HCT116 (cell line): ENCODE measurements around the gene LRP11. TPM values are rescaled to one million over a fixed set of nuclear protein-coding genes. Genes with fewer than 3 reads are reported as not detected.
"Not testable (repeated sequence)": the region's sequence is repeated elsewhere in the genome, so short reads cannot be mapped to it uniquely, and the experiment has no call there.

Experiments
- ATAC-seq: fragments of 200-7000 bp; cut with Tn5 transposase; 2 replicates; pipeline ENCODE4 v1.9.1; 2020; ENCODE audit warnings: mild to moderate bottlenecking, moderate library complexity
- BruUV-seq: library from RNA; stranded (reverse); fragments of 400-500 nt; replicated peaks from 2 replicates; lab custom pipeline; 2021; lab: Mats Ljungman, UMichigan
- CTCF ChIA-PET: fragments of 300-600 bp; sonication (Branson Sonifier 250); formaldehyde crosslinking; loops from one replicate; lab custom pipeline; 2021; ENCODE audit warnings: antibody characterized with exemption; lab: Charles Lee
- POLR2A ChIA-PET: fragments of 300-600, 350-600 bp; sonication (Branson Sonifier 250); formaldehyde crosslinking; loops from one replicate; lab custom pipeline; 2021; ENCODE audit warnings: antibody characterized with exemption; lab: Charles Lee
- RAD21 ChIA-PET, 2 experiments: fragments of 300-600 bp; sonication (Branson Sonifier 250); formaldehyde crosslinking; loops; one replicate each; lab custom pipeline; 2023; ENCODE audit warnings: low total read pairs in 2 of 2; ENCODE audit not compliant: uncharacterized antibody in 2 of 2, unreplicated experiment in 2 of 2, low non-redundant PET in 1 of 2; lab: Charles Lee
- DNase-seq: peaks from one replicate; pipeline ENCODE4 v3.0.0-alpha.2; 2010; ENCODE audit warnings: low read depth, low spot score
- H2AFZ ChIP-seq: fragments of 200-600 bp; shearing (Covaris generic), sonication (generic); 2 replicates; pipeline ENCODE4 v1.6.1; 2017; ENCODE audit warnings: low read depth, mixed run types, mixed read lengths, antibody characterized with exemption, low read length; ENCODE audit not compliant: poor library complexity, severe bottlenecking
- H3K27ac ChIP-seq: 2 replicates; pipeline ENCODE4 v1.5.1; 2012; ENCODE audit warnings: low read depth, low read length
- H3K27me3 ChIP-seq: fragments of 200-600 bp; sonication (generic); 2 replicates; pipeline ENCODE4 v1.6.1; 2016; ENCODE audit warnings: mixed run types, low read length, mixed read lengths; ENCODE audit not compliant: insufficient read depth
- H3K36me3 ChIP-seq, 2 experiments: fragments of 200-500 bp in 1 of 2; fragments of 200-600 bp in 1 of 2; sonication (Bioruptor generic) in 1 of 2; sonication (generic) in 1 of 2; 2 replicates each; pipeline versions ENCODE4 v1.5.1 to v1.6.1; 2014 to 2016; ENCODE audit warnings: low read length in 2 of 2, inconsistent platforms in 1 of 2, mixed read lengths in 1 of 2, mixed run types in 1 of 2; ENCODE audit not compliant: insufficient read depth in 2 of 2, control insufficient read depth in 1 of 2
- H3K4me1 ChIP-seq, 2 experiments: fragments of 200-600 bp in 1 of 2; sonication (generic) in 1 of 2; 2 replicates each; pipeline versions ENCODE4 v1.5.1 to v1.6.1; 2012 to 2017; ENCODE audit warnings: low read length in 2 of 2, inconsistent platforms in 1 of 2, mild to moderate bottlenecking in 1 of 2, mixed read lengths in 1 of 2, mixed run types in 1 of 2, moderate library complexity in 1 of 2; ENCODE audit not compliant: insufficient read depth in 2 of 2, control insufficient read depth in 1 of 2
- H3K4me2 ChIP-seq: fragments of 200-600 bp; sonication (generic); 2 replicates; pipeline ENCODE4 v1.6.1; 2017; ENCODE audit warnings: mixed run types, low read length, mixed read lengths
- H3K4me3 ChIP-seq, 2 experiments: fragments of 200-600 bp in 1 of 2; sonication (generic) in 1 of 2; replicated peaks in 1 of 2; 2 replicates each; pipeline ENCODE4 v1.5.1; 2011 to 2016; ENCODE audit warnings: low read length in 2 of 2, control low read depth in 1 of 2, low read depth in 1 of 2, mild to moderate bottlenecking in 1 of 2, mixed read lengths in 1 of 2, mixed run types in 1 of 2
- H3K79me2 ChIP-seq: fragments of 200-600 bp; sonication (generic); 2 replicates; pipeline ENCODE4 v1.6.1; 2017; ENCODE audit warnings: mild to moderate bottlenecking, mixed run types, low read length, moderate library complexity, mixed read lengths; ENCODE audit not compliant: insufficient read depth
- H3K9ac ChIP-seq: fragments of 200-600 bp; sonication (generic); 2 replicates; pipeline ENCODE4 v1.6.1; 2016; ENCODE audit warnings: low read length, mixed read lengths
- H3K9me2 ChIP-seq: fragments of 200-600 bp; sonication (generic), shearing (Covaris generic); 2 replicates; pipeline ENCODE4 v1.6.1; 2017; ENCODE audit warnings: mixed run types, mild to moderate bottlenecking, moderate library complexity; ENCODE audit not compliant: insufficient read depth
- H3K9me3 ChIP-seq, 2 experiments: fragments of 200-500 bp in 1 of 2; fragments of 200-600 bp in 1 of 2; sonication (Bioruptor generic) in 1 of 2; sonication (generic) in 1 of 2; 2 replicates each; pipeline ENCODE4 v1.6.1; 2014 to 2017; ENCODE audit warnings: low read length in 2 of 2, mixed read lengths in 2 of 2, inconsistent platforms in 1 of 2, low read depth in 1 of 2, mild to moderate bottlenecking in 1 of 2, mixed run types in 1 of 2, moderate library complexity in 1 of 2; ENCODE audit not compliant: control insufficient read depth in 1 of 2, insufficient read depth in 1 of 2
- H4K20me1 ChIP-seq: fragments of 200-600 bp; sonication (generic), shearing (Covaris generic); 2 replicates; pipeline ENCODE4 v1.6.1; 2017; ENCODE audit warnings: mixed run types, mild to moderate bottlenecking, moderate library complexity; ENCODE audit not compliant: insufficient read depth
- FOSL1 ChIP-seq: IDR thresholded peaks from 2 replicates; pipeline ENCODE4 v1.6.1; 2012; ENCODE audit warnings: low read depth
- JUND ChIP-seq: IDR thresholded peaks from 2 replicates; pipeline ENCODE4 v1.6.1; 2012
- RAD21 ChIP-seq: IDR thresholded peaks from 2 replicates; pipeline ENCODE4 v1.6.1; 2012; ENCODE audit warnings: low read depth, mild to moderate bottlenecking
- SIN3A ChIP-seq: IDR thresholded peaks from 2 replicates; pipeline ENCODE4 v1.6.1; 2012; ENCODE audit warnings: low read depth
- intact Hi-C: fragments of 100-400 bp; cut with micrococcal nuclease; formaldehyde crosslinking; loops from 2 replicates; pipeline ENCODE4 v1.10.0; 2022
- total RNA-seq: library from RNA; stranded (reverse); gene quantifications from one replicate; pipeline ENCODE4 v1.2.1, GENCODE V29; 2021; ENCODE audit not compliant: unreplicated experiment
- TF ChIP-seq, protein P1 (sequence below): IDR thresholded peaks from 2 replicates; pipeline ENCODE4 v1.6.1; 2012
- TF ChIP-seq, protein P2 (sequence below), 3 experiments: fragments of 200-600 bp in 1 of 3; sonication (generic) in 1 of 3; IDR thresholded peaks in 2 of 3; conservative IDR thresholded peaks in 1 of 3; 2 replicates each; pipeline ENCODE4 v1.5.1; 2012 to 2017; ENCODE audit warnings: low read depth in 2 of 3, low read length in 2 of 3, antibody characterized with exemption in 1 of 3, borderline replicate concordance in 1 of 3, control low read depth in 1 of 3, mild to moderate bottlenecking in 1 of 3, mixed read lengths in 1 of 3, mixed run types in 1 of 3, moderate library complexity in 1 of 3; ENCODE audit not compliant: insufficient read depth in 1 of 3

Gene LRP11
- total RNA-seq, 1 experiment from 2014 or later, result 27.8 TPM

DNA sequence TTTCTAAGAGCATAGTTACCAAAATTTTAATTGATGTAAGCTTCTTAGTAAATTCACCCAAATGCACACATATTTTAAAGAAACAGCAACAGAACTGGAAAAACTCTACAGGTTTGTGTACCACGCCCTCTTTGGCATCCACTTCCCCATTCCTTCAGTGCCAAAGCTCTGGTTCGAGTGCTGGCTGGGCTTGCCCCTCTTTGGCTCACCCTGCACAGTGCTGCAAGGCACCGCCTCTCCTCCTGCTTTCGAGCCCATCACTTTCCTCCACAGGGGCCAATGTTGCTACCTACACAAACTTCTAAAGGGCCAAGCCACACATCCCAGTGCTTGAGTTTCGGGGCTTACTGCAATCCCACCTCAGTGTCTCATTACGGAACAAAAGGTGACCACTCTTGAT lies 9.6 kb downstream of the LRP11 start:
- TF ChIP-seq FOSL1 (0 out of 2 replicates have a peak, but pooled peaks have one; percentile 6), RAD21 (no peak), SIN3A (no peak), JUND (no peak)
- TF ChIP-seq, protein P1, sequence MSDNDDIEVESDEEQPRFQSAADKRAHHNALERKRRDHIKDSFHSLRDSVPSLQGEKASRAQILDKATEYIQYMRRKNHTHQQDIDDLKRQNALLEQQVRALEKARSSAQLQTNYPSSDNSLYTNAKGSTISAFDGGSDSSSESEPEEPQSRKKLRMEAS, result no peak
- TF ChIP-seq, protein P2, sequence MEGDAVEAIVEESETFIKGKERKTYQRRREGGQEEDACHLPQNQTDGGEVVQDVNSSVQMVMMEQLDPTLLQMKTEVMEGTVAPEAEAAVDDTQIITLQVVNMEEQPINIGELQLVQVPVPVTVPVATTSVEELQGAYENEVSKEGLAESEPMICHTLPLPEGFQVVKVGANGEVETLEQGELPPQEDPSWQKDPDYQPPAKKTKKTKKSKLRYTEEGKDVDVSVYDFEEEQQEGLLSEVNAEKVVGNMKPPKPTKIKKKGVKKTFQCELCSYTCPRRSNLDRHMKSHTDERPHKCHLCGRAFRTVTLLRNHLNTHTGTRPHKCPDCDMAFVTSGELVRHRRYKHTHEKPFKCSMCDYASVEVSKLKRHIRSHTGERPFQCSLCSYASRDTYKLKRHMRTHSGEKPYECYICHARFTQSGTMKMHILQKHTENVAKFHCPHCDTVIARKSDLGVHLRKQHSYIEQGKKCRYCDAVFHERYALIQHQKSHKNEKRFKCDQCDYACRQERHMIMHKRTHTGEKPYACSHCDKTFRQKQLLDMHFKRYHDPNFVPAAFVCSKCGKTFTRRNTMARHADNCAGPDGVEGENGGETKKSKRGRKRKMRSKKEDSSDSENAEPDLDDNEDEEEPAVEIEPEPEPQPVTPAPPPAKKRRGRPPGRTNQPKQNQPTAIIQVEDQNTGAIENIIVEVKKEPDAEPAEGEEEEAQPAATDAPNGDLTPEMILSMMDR (IDR thresholded peaks at IDR 0.05 in 2 of 3, conservative IDR thresholded peaks at IDR 0.05 in 1 of 3; ENCODE audit: borderline replicate concordance in 1 of 3, insufficient read depth in 1 of 3, low read depth in 2 of 3, low read length in 2 of 3), result no peak

DNA sequence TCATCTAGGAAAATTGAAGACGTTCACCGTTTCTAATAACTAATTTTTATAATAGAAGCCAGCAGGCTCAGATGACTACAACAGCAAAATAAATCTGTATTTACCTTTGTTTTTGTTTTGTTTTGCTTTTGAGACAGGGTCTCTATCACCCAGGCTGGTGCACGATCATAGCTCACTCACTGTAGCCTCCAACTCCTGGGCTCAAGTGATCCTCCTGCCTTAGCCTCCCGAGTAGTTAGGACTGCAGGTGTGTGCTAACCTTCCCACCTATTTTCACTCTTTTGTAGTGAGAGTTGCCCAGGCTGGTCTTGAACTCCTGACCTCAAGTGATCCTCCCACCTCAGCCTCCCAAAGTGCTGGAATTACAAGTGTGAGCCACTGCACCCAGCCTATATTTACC lies 10.1 kb downstream of the LRP11 start:
- POLR2A ChIA-PET, H3K79me2 ChIP-seq: not testable (repeated sequence)
- H3K4me2 ChIP-seq, result peak overlapping the region; percentile 74

More for the DNA sequence above, 9.6 kb downstream of the LRP11 start:
- intact Hi-C loops, result no loop called here
- Histone ChIP-seq H3K27ac (peak overlapping the region; percentile 68), H2AFZ (no peak overlapping the region), H3K9me2 (no peaks in the 10 kb centered on the region), H3K27me3 (no peaks in the 10 kb centered on the region), H3K36me3 (no peaks in the 10 kb centered on the region), H3K4me3 (peak overlapping the region in 1 of 2 experiments; percentile 40; a peak in 3 of 4 replicates), H3K4me1 (peaks cover 38 to 43% of the 10 kb centered on the region in 2 experiments), H3K4me2 (peak overlapping the region; percentile 74), H3K9me3 (no peaks in the 10 kb centered on the region), H4K20me1 (no peaks in the 10 kb centered on the region), H3K79me2 (peaks cover 3% of the 10 kb centered on the region; the same call in 1 of the 2 replicates), H3K9ac (peak overlapping the region; percentile 38)
- ChIA-PET RAD21 (no interaction called here), CTCF (no interaction called here), POLR2A (no interaction called here)
- ATAC-seq, result peak; percentile 81
- BruUV-seq, result no TSS peak
- no peak for DNase-seq

More for the DNA sequence above, 10.1 kb downstream of the LRP11 start:
- CTCF ChIA-PET, H3K9me3 ChIP-seq, ATAC-seq, H3K4me3 ChIP-seq, H3K27me3 ChIP-seq, RAD21 ChIA-PET, intact Hi-C loops, BruUV-seq, H3K36me3 ChIP-seq, H3K9me2 ChIP-seq, DNase-seq, H4K20me1 ChIP-seq, H2AFZ ChIP-seq: not testable (repeated sequence)
- Histone ChIP-seq H3K27ac (peak overlapping the region; percentile 29; the same call in 1 of the 2 replicates), H3K9ac (peak overlapping the region; percentile 10; the same call in 1 of the 2 replicates), H3K4me1 (peaks cover 38 to 43% of the 10 kb centered on the region in 2 experiments)
